Right ventricle myocardium inferior (tissue), 1 donor: ENCODE results near the gene C2CD4C. TPM values are rescaled to one million over a fixed set of nuclear protein-coding genes. Genes with fewer than 3 reads are reported as not detected.
"Not testable (repeated sequence)": the region's sequence is repeated elsewhere in the genome, so short reads cannot be mapped to it uniquely, and the experiment has no call there.

Source experiments
- ATAC-seq: fragments of 200-7000 bp; cut with Tn5 transposase; one replicate; pipeline ENCODE4 v1.9.1; 2020; ENCODE audit warnings: mild to moderate bottlenecking, moderate library complexity
- DNase-seq: peaks from one replicate; pipeline ENCODE4 v3.0.0; 2021; ENCODE audit errors: missing footprints
- intact Hi-C: fragments of 100-400 bp; cut with DNase I; formaldehyde crosslinking; loops from one replicate; pipeline ENCODE4 v1.11.0; 2022
- long read RNA-seq: library from polyadenylated mRNA; unstranded; transcript quantifications from one replicate; pipeline ENCODE4 v2.0.0, GENCODE V29; 2021
- total RNA-seq: library from RNA; stranded (reverse); fragmentation: NEBNext Ultra II Directional; extraction: Animal tissue kit (Norgen Biotek cat#: 25700); gene quantifications from one replicate; pipeline ENCODE4 v1.2.1, GENCODE V29; 2021
- donor health status: DM: no; HTN: yes; CAD: no; lungs with severe emphysema.

Gene C2CD4C
- 1.0 TPM for total RNA-seq
- long read RNA-seq, partial matches to known transcripts, result 3 of 3 reads
- long read RNA-seq, other reads (novel, unspliced or antisense), result 0 of 3 reads

GRCh38 chr19:408902-409515 is at the start of gene C2CD4C:
TSS of gene C2CD4C (minus strand) at chr19:409147. CDS start at chr19:408361, 786 bp downstream.
- DNase-seq, result peak; percentile 55

GRCh38 chr19:458091-459042 is 49.4 kb upstream of the C2CD4C start:
- intact Hi-C loops, result no loop called here
- ATAC-seq (no peak), DNase-seq (no peak)

More at GRCh38 chr19:408902-409515, at the start of gene C2CD4C:
- intact Hi-C loops, result no loop called here
- ATAC-seq, result no peak

GRCh38 chr19:457636-458035 is 48.7 kb upstream of the C2CD4C start:
- intact Hi-C loops, result no loop called here
- no peak for ATAC-seq
- no peak for DNase-seq

GRCh38 chr19:456547-457110 is 47.7 kb upstream of the C2CD4C start:
- DNase-seq (no peak), ATAC-seq (no peak)
- intact Hi-C loops, result no loop called here

- intact Hi-C loops, result no loop called here
- ATAC-seq (no peak), DNase-seq (no peak)
Measured at GRCh38 chr19:455851-456546, 47.1 kb upstream of the C2CD4C start.

GRCh38 chr19:455031-455705 is 46.2 kb upstream of the C2CD4C start:
- no peak for DNase-seq
- ATAC-seq, result no peak
- intact Hi-C loops, result no loop called here

GRCh38 chr19:453606-454005 is 44.7 kb upstream of the C2CD4C start:
- ATAC-seq (no peak), DNase-seq (no peak)

GRCh38 chr19:452829-453228 is 43.9 kb upstream of the C2CD4C start:
- DNase-seq, result no peak
- intact Hi-C loops, result no loop called here
- ATAC-seq, result no peak

More at GRCh38 chr19:453606-454005, 44.7 kb upstream of the C2CD4C start:
- intact Hi-C loops, result no loop called here

- ATAC-seq, DNase-seq, intact Hi-C loops: not testable (repeated sequence)
Measured at GRCh38 chr19:450912-451481, 42.0 kb upstream of the C2CD4C start.

- DNase-seq, result no peak
- intact Hi-C loops, result no loop called here
- ATAC-seq, result no peak
Measured at GRCh38 chr19:449916-450315, 41.0 kb upstream of the C2CD4C start.

GRCh38 chr19:447816-448560 is 39.0 kb upstream of the C2CD4C start:
- ATAC-seq, result peak; percentile 82

GRCh38 chr19:447064-447426 is 38.1 kb upstream of the C2CD4C start:
- intact Hi-C loops, result no loop called here
- DNase-seq, result no peak
- ATAC-seq, result no peak

More at GRCh38 chr19:447816-448560, 39.0 kb upstream of the C2CD4C start:
- intact Hi-C loops, result no loop called here
- DNase-seq, result no peak

GRCh38 chr19:444677-445210 is 35.8 kb upstream of the C2CD4C start:
- intact Hi-C loops, result no loop called here
- no peak for DNase-seq
- no peak for ATAC-seq

- ATAC-seq, result no peak
- intact Hi-C loops, result no loop called here
Measured at GRCh38 chr19:443005-443404, 34.1 kb upstream of the C2CD4C start.

GRCh38 chr19:442085-442484 is 33.1 kb upstream of the C2CD4C start:
- ATAC-seq, result no peak
- intact Hi-C loops, result no loop called here
- no peak for DNase-seq

More at GRCh38 chr19:443005-443404, 34.1 kb upstream of the C2CD4C start:
- no peak for DNase-seq

- intact Hi-C loops, result no loop called here
- DNase-seq (no peak), ATAC-seq (no peak)
Measured at GRCh38 chr19:441213-441836, 32.4 kb upstream of the C2CD4C start.
